Sigmoid colon (tissue), 4 donors: ENCODE data around the gene VPREB1.

Experiments used
- CTCF ChIP-seq, 4 experiments: fragments of 450-650 bp in 3 of 4; fragments of 200-600 bp in 1 of 4; IDR thresholded peaks; one replicate each; pipeline ENCODE4 v1.5.1; 2016 to 2019; ENCODE audit warnings: antibody characterized with exemption in 4 of 4, mild to moderate bottlenecking in 3 of 4, moderate library complexity in 2 of 4
- POLR2A ChIP-seq, 2 donors: fragments of 450-650 bp; IDR thresholded peaks; one replicate each; pipeline ENCODE4 v1.6.1; 2016; ENCODE audit warnings: antibody characterized with exemption in 2 of 2, mild to moderate bottlenecking in 2 of 2, moderate library complexity in 2 of 2
- POLR2AphosphoS5 ChIP-seq, 4 donors: sonication (generic); formaldehyde crosslinking; IDR thresholded peaks; one replicate each; pipeline ENCODE4 v1.6.1; 2017; ENCODE audit warnings: antibody characterized with exemption in 4 of 4

GRCh38 chr22:22214819-22215329, 29.7 kb upstream of the VPREB1 start:
- TF ChIP-seq CTCF (IDR thresholded peaks at IDR 0.05), result no peak
- no peak for TF ChIP-seq POLR2A (IDR thresholded peaks at IDR 0.05)
- TF ChIP-seq POLR2AphosphoS5 (IDR thresholded peaks at IDR 0.05), result no peak
